Sciatic nerve (tissue), 2 donors: ENCODE data around the gene RETREG3. TPM values are rescaled to one million over a fixed set of nuclear protein-coding genes. Genes with fewer than 3 reads are reported as not detected.
"Not testable (repeated sequence)": the region's sequence is repeated elsewhere in the genome, so short reads cannot be mapped to it uniquely, and the experiment has no call there.

ENCODE experiments used
- ATAC-seq: fragments of 200-7000 bp; cut with Tn5 transposase; one replicate; pipeline ENCODE4 v1.9.1; 2020; ENCODE audit warnings: mild to moderate bottlenecking, moderate library complexity
- DNase-seq: peaks from one replicate; pipeline ENCODE4 v3.0.0-alpha.2; 2020; ENCODE audit warnings: low spot score
- intact Hi-C: fragments of 100-400 bp; cut with DNase I; formaldehyde crosslinking; loops from one replicate; pipeline ENCODE4 v1.14.2; 2022
- total RNA-seq: library from RNA; stranded (reverse); fragmentation: NEBNext Ultra II Directional; extraction: Animal tissue kit (Norgen Biotek cat#: 25700); gene quantifications from one replicate; pipeline ENCODE4 v1.2.1, GENCODE V29; 2021
- donor health status: DM: no; HTN: no; CAD: no.
- donor health status: DM: no; HTN: no; CAD: no.

Gene RETREG3, protein sequence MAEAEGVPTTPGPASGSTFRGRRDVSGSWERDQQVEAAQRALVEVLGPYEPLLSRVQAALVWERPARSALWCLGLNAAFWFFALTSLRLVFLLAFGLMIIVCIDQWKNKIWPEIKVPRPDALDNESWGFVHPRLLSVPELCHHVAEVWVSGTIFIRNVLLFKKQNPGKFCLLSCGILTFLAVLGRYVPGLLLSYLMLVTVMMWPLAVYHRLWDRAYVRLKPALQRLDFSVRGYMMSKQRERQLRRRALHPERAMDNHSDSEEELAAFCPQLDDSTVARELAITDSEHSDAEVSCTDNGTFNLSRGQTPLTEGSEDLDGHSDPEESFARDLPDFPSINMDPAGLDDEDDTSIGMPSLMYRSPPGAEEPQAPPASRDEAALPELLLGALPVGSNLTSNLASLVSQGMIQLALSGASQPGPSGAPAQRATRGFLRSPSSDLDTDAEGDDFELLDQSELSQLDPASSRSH
- total RNA-seq, result 47.1 TPM

DNA sequence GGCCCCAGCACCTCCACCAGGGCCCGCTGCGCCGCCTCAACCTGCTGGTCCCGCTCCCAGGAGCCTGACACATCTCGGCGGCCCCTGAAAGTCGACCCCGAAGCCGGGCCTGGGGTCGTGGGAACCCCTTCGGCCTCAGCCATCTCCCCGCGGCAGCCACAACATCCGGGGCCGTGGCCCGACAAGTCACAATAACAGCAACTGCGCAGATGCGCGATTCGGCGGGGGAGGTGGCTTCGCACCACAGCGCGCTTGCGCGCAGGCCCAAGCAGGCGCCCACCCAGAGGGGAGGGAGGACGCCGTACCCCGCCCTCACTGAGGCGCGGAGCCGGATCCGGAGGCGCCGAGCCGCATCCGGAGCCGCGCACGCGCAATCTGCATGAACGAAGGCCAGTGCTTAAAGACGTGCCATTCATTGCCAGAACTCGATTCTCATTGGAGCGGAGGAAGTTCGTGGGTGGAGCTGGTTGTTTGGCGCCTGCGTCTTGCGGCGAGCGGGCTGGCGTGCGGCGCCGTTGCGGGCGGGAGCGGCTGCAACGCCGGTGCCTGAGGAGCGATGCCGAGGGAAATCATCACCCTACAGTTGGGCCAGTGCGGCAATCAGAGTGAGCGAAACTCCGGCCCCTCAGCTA is at the start of gene RETREG3, which contains the start of gene TUBG1:
Gene RETREG3 (minus strand): TSS at position 193 of the 632 bp plus-strand sequence. CDS start 50 bp downstream, at position 143.
Gene TUBG1 (plus strand): TSS at position 502 of the 632 bp plus-strand sequence. CDS start 55 bp downstream, at position 557.
- intact Hi-C loops, result no loop called here
- DNase-seq (peak; percentile 99), ATAC-seq (peak; percentile 99)

GRCh38 chr17:42657824-42658588 is 48.8 kb upstream of the RETREG3 start:
- ATAC-seq (no peak), DNase-seq (no peak)
- intact Hi-C loops, result no loop called here

DNA sequence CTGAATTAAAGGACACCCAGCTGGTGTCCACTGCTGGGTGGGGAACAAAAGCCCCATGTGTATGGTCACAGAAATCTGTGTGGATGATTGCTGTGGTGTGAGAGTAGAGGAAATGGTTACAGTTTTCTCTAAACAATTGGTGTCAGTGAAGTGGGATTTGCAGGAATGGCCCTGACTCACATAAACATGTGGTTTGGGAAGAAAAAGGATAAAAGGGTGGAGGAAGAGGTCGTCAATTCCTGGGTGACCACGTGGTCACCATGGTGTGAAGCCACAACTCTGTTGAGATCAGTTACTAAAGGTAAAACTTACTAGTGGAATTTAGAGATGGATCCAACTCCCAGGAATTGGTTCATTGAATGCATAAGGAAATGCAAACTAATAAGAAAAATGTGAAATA is 46.4 kb upstream of the RETREG3 start:
- intact Hi-C loops, result no loop called here
- no peak for ATAC-seq

GRCh38 chr17:42653179-42654124 is 44.3 kb upstream of the RETREG3 start:
- intact Hi-C loops, result no loop called here
- peak; percentile 76 for DNase-seq
- peak; percentile 92 for ATAC-seq

More for the DNA sequence above, 46.4 kb upstream of the RETREG3 start:
- no peak for DNase-seq

DNA sequence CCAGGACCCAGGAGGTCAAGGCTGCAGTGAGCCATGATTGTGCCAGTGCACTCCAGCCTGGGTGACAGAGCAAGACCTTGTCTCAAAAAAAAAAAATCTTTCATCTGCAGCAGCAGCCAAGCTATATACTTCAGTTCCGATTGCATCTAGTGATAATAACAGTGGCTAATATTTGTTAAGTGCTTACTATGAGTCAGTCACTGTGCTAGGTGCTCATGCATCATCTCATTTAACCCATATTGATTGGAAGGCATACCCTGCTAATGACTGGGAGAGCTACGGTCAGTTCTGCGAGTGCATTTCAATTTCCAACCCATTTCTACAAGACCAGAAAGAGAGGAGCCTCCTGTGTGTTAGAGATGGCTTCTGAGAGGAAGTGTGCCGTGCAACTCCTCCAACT is 42.2 kb upstream of the RETREG3 start:
- no peak for DNase-seq
- intact Hi-C loops, result no loop called here
- ATAC-seq, result no peak

DNA sequence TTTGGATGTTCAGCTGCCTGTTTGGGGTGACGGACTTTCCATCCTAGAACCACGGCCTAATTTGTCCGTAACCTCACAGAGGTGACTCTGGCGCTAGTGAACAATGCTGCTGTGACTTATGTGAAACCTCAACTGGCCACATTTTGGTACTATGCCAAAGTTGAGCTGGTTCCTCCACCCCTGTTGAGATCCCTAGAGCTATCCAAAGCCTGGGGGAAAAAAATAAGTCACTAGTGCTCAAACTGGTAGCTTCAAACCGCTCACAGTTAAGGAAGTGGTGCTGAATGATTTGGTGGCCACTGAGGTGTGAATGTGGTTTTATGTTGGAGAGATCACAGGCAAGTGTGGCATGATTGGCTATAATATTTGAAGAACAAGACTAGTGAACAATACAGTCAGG is 38.6 kb upstream of the RETREG3 start:
- intact Hi-C loops, result no loop called here
- DNase-seq, result no peak
- ATAC-seq, result no peak

GRCh38 chr17:42642336-42642735 is 33.2 kb upstream of the RETREG3 start:
- no peak for DNase-seq
- no peak for ATAC-seq
- intact Hi-C loops, result no loop called here

DNA sequence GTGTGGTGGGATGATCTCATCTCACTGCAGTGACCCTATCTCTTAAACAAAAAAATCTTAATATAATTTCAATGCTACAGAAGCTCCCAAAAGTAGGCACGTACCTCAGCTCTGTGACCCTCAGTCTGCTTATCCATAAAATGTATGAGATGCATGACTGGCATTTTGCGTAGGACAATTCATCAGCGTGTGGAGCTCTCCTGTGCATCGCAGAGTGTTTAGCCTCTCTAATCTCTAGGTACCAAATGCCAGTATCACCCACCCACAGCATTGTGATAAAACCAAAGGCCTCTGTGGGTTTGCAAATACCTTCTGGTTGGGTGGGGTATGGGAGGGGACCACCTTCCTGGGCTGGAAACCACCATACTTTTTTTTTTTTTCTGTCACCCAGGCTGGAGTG is 30.9 kb upstream of the RETREG3 start:
- no peak for DNase-seq
- intact Hi-C loops, result no loop called here
- ATAC-seq, result no peak

- intact Hi-C loops, result no loop called here
- ATAC-seq (no peak), DNase-seq (no peak)
Measured at GRCh38 chr17:42639525-42640113, 30.4 kb upstream of the RETREG3 start.

DNA sequence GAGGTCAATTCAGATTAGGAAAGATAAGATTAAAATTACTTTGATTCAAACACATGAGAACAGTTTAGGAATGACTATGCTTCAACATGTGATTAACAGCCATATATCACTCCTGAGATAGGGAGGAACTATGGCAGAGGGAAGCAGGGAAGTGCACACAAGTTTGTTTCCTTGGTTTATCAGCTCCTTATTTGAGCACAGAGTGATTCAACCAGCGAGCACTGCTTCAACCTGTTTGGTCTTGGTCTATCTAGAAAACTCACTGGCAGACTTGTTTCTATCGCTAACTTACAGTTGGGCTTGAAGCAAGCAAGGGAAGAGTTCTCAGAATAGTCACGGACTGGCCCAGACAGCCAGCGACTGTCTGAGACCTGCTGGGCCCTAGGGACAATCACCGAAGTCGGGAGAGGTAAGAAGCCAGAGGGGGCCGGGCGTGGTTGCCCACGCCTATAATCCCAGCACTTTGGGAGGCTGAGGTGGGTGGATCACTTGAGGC is 23.8 kb upstream of the RETREG3 start:
- intact Hi-C loops, result no loop called here
- DNase-seq, result no peak
- no peak for ATAC-seq

GRCh38 chr17:42629411-42630009 is 20.3 kb upstream of the RETREG3 start:
- DNase-seq (no peak), ATAC-seq (no peak)
- intact Hi-C loops, result no loop called here

GRCh38 chr17:42627032-42627764 is 18.0 kb upstream of the RETREG3 start:
- DNase-seq, ATAC-seq, intact Hi-C loops: not testable (repeated sequence)

DNA sequence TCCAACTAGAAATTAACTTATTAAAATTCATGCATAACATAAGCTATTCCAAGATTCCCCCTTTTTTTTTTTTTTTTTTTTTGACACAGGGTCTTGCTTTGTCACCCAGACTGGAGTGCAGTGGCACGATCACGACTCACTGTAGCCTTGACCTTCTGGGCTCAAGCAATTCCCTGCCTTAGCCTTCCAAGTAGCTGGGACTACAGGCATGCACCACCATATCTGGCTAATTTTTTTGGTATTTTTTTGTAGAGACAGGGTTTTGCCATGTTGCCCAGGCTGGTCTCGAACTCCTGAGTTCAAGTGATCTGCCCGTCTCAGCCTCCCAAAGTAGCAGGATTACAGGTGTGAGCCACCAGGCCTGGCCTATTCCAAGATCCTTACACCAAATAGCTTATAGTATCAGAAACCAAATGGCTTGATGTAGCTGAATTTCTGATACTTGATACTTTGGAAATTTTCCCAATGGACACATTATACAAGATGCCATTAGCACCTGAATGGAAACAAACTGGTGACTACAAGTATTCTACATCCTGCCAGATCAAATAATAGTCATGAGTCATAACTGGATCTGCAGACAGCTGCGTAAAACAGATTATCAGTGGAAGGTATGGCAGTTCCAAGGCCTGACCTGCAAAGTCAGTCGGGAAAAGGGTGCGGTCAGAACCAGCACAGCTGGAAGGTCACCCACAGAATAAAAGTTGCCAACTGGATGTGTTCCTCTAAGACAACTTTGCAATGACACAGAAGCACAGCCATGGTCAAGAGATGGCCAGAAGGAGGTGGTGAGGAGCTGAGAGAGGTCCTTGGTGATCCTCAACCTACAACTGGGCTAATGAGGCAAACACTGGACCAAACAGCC is 14.8 kb upstream of the RETREG3 start:
- DNase-seq, result no peak
- no peak for ATAC-seq
- intact Hi-C loops, result no loop called here

GRCh38 chr17:42623271-42623670 is 14.1 kb upstream of the RETREG3 start:
- ATAC-seq (no peak), DNase-seq (no peak)
- intact Hi-C loops, result no loop called here

DNA sequence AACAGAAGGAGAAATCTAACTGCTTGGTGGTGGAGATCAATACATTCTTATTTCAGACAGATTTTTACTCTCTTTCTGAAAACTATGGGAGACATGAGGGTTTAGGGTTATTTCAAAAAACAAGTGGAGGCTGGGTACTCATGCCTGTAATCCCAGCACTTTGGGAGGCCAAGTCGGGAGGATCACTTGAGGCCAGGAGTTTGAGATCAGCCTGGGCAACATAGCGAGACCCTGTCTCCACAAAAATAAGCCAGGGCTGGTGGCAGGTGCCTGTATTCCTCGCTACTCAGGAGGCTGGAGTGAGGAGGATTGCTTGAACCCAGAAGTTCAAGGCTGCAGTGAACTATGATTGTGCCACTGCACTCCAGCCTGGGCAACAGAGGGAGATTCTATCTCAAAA is 12.8 kb upstream of the RETREG3 start:
- intact Hi-C loops, ATAC-seq, DNase-seq: not testable (repeated sequence)
